Effector memory CD4-positive, alpha-beta T cell (primary cell): ENCODE data around the gene TRIM65.

Experiments used
- DNase-seq, 3 donors: peaks; one replicate each; pipeline ENCODE4 v3.0.0-alpha.2; 2020
- H3K27ac ChIP-seq: 2 replicates; pipeline ENCODE4 v1.7.0; 2013; ENCODE audit warnings: mild to moderate bottlenecking, low read length, moderate library complexity; ENCODE audit not compliant: insufficient read depth, poor library complexity, severe bottlenecking
- H3K27me3 ChIP-seq: replicated peaks from 2 replicates; pipeline ENCODE4 v1.7.0; 2013; ENCODE audit warnings: mild to moderate bottlenecking, low read length; ENCODE audit not compliant: insufficient read depth, control insufficient read depth, poor library complexity, severe bottlenecking
- H3K36me3 ChIP-seq: 2 replicates; pipeline ENCODE4 v1.7.0; 2013; ENCODE audit warnings: mild to moderate bottlenecking, low read length, moderate library complexity; ENCODE audit not compliant: control insufficient read depth, insufficient read depth
- H3K4me1 ChIP-seq: 2 replicates; pipeline ENCODE4 v1.7.0; 2013; ENCODE audit warnings: low read length, mild to moderate bottlenecking; ENCODE audit not compliant: control insufficient read depth, insufficient read depth, poor library complexity, severe bottlenecking
- H3K4me3 ChIP-seq: 2 replicates; pipeline ENCODE4 v1.7.0; 2013; ENCODE audit warnings: low read length, low read depth, mild to moderate bottlenecking; ENCODE audit not compliant: insufficient read depth, poor library complexity, severe bottlenecking
- H3K9me3 ChIP-seq: 2 replicates; pipeline ENCODE4 v1.7.0; 2013; ENCODE audit warnings: mild to moderate bottlenecking, low read length, moderate library complexity; ENCODE audit not compliant: control insufficient read depth

Gene TRIM65

DNA sequence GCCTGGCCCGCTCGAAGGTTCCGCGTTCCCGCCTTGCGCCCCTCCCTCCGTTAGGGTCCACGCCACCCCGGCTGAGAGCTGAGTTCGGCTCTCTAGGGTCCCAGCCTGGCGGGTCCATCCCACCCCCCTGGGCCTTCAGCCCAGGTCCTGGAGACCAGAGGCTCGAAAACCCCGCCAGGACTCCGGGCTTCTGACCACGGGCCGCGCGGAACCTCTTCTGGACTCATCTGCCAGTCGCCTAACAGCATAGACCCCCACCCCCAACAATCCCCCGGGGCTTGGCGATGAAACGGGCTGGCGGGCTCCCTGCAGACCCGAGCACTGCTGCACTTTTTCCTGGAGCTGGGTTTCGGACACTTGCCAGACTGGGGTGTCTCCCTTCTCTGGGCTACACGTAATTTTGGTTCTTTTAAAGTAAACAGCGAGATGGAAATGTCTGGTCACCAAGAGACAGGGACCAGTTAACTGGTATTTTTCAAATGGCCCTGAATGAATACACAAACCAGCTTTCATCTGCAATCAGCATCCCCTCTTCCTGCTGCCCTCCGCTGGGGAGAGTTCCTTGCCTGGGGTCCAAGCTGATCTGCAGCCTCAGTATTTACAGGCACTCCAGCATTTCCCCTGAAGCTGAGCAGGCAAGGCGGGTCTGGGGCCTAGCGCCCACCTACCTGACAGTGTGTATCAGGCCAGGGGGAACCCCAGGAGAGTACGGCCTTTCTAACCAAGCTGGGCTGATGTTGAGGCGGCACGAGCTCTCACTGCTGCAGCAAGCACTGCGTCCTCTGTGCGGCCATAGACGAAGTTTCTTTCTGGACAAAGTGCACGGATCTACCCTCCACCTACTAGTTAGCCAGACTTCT lies 639 bp upstream of the TRIM65 start:
- H3K36me3 ChIP-seq: peaks cover 43% of the 10 kb centered on the region
- no peaks in the 10 kb centered on the region for H3K9me3 ChIP-seq
- DNase-seq: no peak
- no peaks in the 10 kb centered on the region for H3K27me3 ChIP-seq
- H3K4me1 ChIP-seq: peaks cover 17% of the 10 kb centered on the region
- H3K4me3 ChIP-seq: peak overlapping the region; percentile 5
- peak overlapping the region; percentile 61 for H3K27ac ChIP-seq

DNA sequence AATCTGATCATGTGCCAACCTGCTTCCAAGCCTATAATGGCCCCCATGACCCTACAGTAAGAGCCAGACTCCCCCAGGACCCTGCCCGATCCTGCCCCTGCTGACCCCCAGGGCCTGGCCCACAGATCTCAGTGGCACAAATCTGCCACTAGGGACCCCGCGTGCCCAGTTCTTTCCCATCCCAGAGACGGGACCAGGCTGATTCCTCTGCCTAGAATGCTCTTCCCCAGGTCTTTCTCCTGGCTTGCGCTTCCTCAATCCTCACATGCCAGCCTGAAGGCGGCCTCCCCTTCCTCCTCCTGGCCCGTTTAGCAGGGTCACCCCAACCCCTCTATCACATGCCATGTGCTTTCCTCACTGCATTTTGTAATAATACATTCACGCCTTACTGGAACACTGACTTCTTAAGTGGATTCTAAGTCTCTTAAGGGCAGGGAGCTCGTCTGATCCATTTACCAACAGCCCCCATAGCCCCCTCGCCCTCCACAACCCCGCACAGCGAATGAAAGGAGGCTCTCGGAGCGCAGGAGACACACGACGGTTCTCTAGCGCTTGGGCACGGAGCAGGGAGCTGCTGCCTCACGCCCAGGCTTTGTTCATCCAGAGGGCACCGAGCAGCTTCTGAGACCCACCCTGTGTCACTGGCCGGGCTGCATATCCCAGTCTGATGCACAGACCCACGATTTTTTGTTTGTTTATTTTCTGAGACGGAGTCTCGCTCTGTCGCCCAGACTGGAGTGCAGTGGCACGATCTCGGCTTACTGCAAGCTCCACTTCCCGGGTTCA lies 1.2 kb downstream of the TRIM65 start:
- peaks cover 17% of the 10 kb centered on the region for H3K4me1 ChIP-seq
- peaks cover 43% of the 10 kb centered on the region for H3K36me3 ChIP-seq
- no peaks in the 10 kb centered on the region for H3K9me3 ChIP-seq
- DNase-seq: no peak
- H3K4me3 ChIP-seq: peak overlapping the region; percentile 72
- peak overlapping the region; percentile 61 for H3K27ac ChIP-seq
- no peaks in the 10 kb centered on the region for H3K27me3 ChIP-seq

DNA sequence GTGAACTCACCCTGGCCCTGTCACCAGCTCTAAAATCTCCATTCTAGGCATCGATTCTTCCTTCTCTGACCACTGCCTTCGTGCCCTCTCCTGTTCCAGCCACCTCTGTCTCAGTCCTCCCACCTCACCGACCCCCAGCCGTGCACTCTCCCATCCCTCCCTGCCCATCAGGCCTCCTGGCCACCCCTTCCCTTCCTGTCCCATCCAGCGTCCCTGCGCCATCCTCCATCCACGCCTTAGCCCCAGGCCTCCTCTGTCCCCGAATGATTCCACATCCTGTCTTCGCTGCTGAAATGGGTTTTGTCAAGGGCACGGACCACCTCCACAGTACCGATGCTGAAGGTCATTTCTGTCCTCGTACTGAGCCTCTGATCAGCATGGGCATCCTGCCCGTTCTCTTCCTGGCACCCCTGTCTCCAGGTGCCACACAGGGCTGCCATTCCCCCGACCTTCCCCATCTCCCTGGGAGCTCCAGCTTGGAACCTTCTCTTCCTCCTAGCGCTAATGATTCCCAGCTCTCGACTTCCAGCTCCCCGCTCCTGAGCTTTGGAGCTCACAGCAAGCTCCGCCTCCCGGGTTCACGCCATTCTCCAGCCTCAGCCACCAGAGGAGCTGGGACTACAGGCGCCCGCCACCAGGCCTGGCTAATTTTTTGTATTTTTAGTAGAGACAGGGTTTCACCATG lies 2.6 kb downstream of the TRIM65 start:
- Histone ChIP-seq H3K4me1 (peaks cover 17% of the 10 kb centered on the region), H3K36me3 (peaks cover 34% of the 10 kb centered on the region), H3K9me3 (no peaks in the 10 kb centered on the region), H3K27me3 (no peaks in the 10 kb centered on the region), H3K27ac (no peak overlapping the region), H3K4me3 (no peak overlapping the region)
- no peak for DNase-seq

DNA sequence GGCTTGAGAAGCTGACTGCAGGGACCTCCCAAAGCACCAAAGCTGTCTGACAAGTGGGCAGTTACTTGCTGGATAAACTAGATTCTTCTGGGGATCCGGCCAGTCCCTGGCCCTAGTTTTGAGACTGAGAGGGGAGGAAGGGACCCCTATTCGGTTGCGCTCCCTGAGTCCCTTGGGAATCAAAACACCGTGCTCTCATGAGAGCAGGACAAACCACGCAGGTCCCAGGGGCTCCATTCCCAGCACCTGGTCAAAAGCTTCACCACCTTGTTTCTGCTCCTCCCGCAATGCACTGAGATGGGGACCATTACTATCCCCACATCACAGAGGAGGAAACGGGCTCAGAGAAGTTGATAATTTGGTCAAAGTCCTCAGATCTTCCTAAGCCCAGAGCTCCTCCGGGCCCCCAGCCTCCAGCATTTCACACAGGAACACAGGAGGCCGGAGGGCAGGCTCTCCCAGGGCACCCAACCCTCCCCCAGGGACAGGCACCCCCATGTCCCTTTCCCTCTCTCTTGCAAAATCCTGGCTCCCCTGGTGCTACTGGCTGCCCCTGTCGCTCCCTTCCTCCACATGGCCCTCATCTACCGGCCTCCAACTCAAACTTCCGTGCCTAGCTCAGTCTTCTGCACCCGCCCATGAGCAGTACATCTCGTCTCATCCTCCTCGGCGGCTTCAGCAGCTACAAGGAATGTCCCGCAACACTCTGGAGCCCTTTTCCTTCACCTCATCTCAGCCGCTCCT lies 3.3 kb downstream of the TRIM65 start:
- H3K9me3 ChIP-seq: no peaks in the 10 kb centered on the region
- H3K4me1 ChIP-seq: peaks cover 17% of the 10 kb centered on the region
- H3K4me3 ChIP-seq: no peak overlapping the region
- H3K27me3 ChIP-seq: no peaks in the 10 kb centered on the region
- H3K27ac ChIP-seq: no peak overlapping the region
- no peak for DNase-seq
- peaks cover 27% of the 10 kb centered on the region for H3K36me3 ChIP-seq

DNA sequence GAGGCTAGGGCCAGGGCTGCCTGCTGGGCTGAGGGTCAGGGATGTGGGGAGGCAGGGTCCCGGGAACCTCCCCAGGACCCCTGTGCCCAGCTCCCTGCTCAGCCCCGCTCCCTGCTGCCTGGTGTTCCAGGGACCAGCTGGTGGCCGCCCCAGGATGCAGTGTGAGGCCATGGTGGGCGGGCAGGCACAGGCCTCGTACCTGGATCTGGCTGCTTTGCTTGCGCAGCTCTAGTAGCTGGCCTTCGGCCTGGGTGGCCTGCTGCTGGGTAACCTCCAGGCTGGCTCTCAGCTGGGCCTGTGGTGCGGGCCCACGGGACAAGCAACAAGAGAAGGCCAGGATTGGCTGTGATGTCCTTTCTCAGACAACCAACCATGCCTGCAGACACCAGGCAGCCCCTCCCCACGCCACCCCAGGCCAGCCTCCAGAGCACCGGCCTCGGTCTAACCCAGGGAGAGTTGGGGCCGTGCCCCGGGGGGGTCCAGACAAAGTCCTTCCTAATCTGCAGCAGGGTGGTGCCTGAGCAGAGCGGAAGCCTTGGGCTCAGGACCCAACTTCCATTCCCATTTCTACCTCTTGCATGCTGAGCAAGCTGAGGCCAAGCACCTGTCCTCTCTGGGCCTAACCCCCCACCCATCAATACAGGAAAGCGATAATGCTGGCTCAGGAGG lies 4.1 kb downstream of the TRIM65 start:
- no peaks in the 10 kb centered on the region for H3K9me3 ChIP-seq
- no peak overlapping the region for H3K4me3 ChIP-seq
- H3K4me1 ChIP-seq: peaks cover 17% of the 10 kb centered on the region
- no peak for DNase-seq
- H3K27me3 ChIP-seq: no peaks in the 10 kb centered on the region
- no peak overlapping the region for H3K27ac ChIP-seq
- peaks cover 21% of the 10 kb centered on the region for H3K36me3 ChIP-seq

DNA sequence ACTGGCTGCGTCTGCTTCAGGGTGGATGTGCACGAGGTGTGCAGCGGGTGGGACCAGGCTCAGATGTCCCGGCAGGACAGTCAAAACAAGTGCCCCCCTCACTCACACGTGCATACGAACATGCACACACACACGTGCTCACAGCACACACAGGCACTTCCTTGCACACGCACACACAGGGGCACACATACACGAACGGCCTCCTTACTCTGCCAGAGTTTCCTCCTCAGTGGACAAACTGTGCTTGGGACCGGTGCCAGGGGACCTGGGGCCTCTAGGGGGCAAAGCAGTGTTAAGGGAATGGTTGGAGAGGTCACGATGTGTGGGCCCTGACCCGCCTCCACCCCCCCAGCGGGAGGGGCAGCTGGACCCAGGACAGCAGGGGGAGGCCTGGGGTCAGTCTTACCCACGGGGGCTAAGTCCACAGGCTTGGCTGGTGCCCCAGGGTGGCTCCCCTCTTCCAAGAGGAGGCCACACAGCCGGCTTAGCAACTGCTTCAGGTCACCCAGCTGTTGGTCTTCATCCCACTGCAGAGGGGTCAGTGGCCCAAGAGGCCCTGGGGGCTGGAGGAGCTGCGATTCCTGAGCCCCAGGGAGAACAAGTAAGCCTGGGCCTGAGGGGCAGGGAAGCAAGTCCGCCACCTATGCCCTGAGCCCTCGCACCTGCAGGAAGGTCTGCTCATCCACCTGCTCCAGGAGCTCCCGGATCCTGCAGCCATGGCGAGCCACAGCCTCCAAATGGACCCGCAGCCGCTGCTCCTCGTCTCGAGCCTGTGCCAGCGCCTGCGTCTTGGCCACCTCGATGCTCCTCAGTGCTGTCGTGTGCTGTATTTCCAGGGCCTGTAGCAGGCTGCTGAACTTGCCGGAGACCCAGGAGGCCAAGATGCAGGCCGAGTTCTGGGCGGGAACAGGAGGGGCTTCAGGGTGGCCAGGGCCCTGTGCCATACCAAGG lies 4.9 kb downstream of the TRIM65 start:
- H3K4me1 ChIP-seq: peaks cover 17% of the 10 kb centered on the region
- peaks cover 21% of the 10 kb centered on the region for H3K36me3 ChIP-seq
- H3K27me3 ChIP-seq: no peaks in the 10 kb centered on the region
- H3K4me3 ChIP-seq: no peak overlapping the region
- no peak overlapping the region for H3K27ac ChIP-seq
- DNase-seq: no peak
- H3K9me3 ChIP-seq: no peaks in the 10 kb centered on the region

DNA sequence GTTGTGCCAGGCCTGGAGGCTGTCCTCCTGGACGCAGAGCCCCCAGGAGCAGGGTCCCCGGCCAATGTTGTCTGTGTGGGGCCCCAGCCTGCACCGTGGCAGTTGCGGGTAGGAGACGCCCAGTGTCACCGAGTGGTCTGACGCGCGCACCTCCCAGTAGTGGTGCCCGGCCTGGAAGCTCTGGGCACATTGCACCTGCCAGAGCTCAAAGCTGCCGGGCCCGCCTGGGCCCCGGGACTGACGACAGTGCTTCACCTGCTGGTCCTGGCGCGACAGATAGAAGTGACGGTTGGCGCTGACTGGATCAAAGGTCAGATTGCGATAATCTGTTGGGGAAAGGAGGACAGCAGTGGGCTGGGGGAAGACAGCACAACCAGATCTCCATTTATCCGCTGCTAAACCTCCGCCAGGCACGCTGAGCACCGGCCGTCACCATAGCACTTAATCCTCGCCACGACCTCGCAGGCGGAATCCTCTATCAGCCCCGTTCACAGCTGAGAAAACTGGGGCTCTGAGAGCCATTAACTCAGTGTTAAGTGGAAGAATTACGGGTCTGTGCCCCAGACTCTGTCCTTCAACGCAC lies 5.6 kb downstream of the TRIM65 start:
- H3K4me3 ChIP-seq: no peak overlapping the region
- no peaks in the 10 kb centered on the region for H3K27me3 ChIP-seq
- H3K36me3 ChIP-seq: peaks cover 21% of the 10 kb centered on the region
- H3K9me3 ChIP-seq: no peaks in the 10 kb centered on the region
- no peak for DNase-seq
- H3K4me1 ChIP-seq: peaks cover 17% of the 10 kb centered on the region
- no peak overlapping the region for H3K27ac ChIP-seq

DNA sequence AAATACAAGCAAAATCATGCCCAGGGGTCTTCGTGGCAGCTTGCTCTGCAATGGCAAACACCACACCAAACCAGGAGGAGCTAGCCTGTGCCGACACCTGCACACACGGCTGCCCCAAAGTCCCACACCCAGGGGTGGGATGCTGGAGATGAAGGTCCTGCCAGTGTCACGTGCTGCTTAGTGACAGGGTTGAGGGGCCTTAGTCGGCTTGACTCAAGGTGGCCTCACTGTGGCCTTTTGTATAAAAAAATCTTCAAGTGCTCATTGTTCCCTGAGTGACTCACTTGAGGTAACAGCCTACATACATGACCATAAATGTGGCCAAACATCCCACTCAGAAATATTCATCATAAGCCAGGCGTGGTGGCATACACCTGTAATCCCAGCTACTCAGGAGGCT lies 7.3 kb downstream of the TRIM65 start:
- Histone ChIP-seq H3K36me3 (peaks cover 21% of the 10 kb centered on the region), H3K4me1 (peaks cover 4% of the 10 kb centered on the region), H3K27ac (no peak overlapping the region), H3K27me3 (no peaks in the 10 kb centered on the region), H3K9me3 (no peaks in the 10 kb centered on the region), H3K4me3 (no peak overlapping the region)
- DNase-seq: no peak
